ENCODE measurements around the gene COPG1. TPM values are rescaled to one million over a fixed set of nuclear protein-coding genes. Genes with fewer than 3 reads are reported as not detected.
A peak's percentile ranks its signal among the peaks of the same experiment; 100 is the strongest.

The COPG1 gene
- total and polyA plus RNA-seq, 9 of the 15 experiments (the other 6 are each of a cell fraction or from before 2014, with no cell fraction given) = 40.3 to 105 (median 62.4) TPM

DNA sequence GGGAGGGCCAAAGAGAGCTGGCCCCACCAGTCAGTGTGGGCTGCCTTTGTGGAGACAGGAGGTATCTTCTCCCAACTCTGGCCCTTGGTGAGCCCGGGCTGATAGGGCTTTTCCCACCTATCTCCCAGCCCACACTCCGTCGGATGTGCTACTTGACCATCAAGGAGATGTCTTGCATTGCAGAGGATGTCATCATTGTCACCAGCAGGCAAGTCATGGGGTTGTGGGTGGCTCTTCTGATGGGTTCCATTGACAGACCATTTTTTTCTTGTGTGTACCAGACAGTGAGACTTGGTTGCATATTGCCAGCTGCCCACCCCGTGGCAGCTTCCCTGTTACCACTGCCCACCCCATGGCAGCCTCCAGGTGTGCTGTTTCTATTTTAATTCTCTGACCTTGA, 3.3 kb downstream of the COPG1 start:
- H3K4me2 ChIP-seq (ENCODE audit: insufficient read depth, low read length) = no peak overlapping the region
- H3K4me3 ChIP-seq = no peak overlapping the region
- intact Hi-C loops (cut with micrococcal nuclease) = no loop called here
- BruUV-seq (replicated peaks) = no TSS peak
- peaks cover 10 to 12% of the 10 kb centered on the region in 2 experiments; a peak in 3 of 5 replicates for H3K4me1 ChIP-seq (replicated peaks in 1 of 2; ENCODE audit: control insufficient read depth in 2 of 2, insufficient read depth in 2 of 2, low read length in 2 of 2)
- H3K9ac ChIP-seq (ENCODE audit: insufficient read depth in 1 of 2, low read depth in 2 of 2, low read length in 2 of 2) = no peak overlapping the region
- no peaks in the 10 kb centered on the region for H3K27me3 ChIP-seq (ENCODE audit: control insufficient read depth in 2 of 2, insufficient read depth in 2 of 2, low read length in 2 of 2)
- no peak for FAIRE-seq
- no peaks in the 10 kb centered on the region for H3K9me3 ChIP-seq (replicated peaks; ENCODE audit: control insufficient read depth, insufficient read depth, low read depth, low read length)
- peaks cover 59% of the 10 kb centered on the region; the same call in 2 of the 3 replicates for H3K36me3 ChIP-seq (ENCODE audit: control insufficient read depth, insufficient read depth, low read length)
- H3K9me1 ChIP-seq (ENCODE audit: control insufficient read depth, insufficient read depth, low read length) = no peaks in the 10 kb centered on the region
- 65% methylated on average over 2 of the region's 4 CpGs for WGBS (ENCODE audit: insufficient coverage, low coverage, missing lambda C conversion rate)
- ATAC-seq = no peak
- H3K79me2 ChIP-seq (ENCODE audit: control insufficient read depth, insufficient read depth, low read length) = peaks cover 27% of the 10 kb centered on the region
- ChIA-PET POLR2A (interaction anchor here (2.7 kb wide), 1 partner anchor 9 kb away, joined by 9 read pairs; no protein-coding TSS in a partner anchor), CTCF (ENCODE audit: low intra/inter-chr PET ratio) (interaction anchor here (0.6 kb wide), 1 partner anchor 73 kb away, joined by 4 read pairs; no protein-coding TSS in a partner anchor)
- no peak overlapping the region for H3K27ac ChIP-seq (ENCODE audit: extremely low read depth, low read depth, low read length)
- 0 out of 2 replicates have a peak, but pooled peaks cover 3% of the 10 kb centered on the region for H4K20me1 ChIP-seq (replicated peaks; ENCODE audit: control insufficient read depth, insufficient read depth, low read length)
- DNase-seq (ENCODE audit: extremely low read depth in 1 of 4, low spot score in 3 of 4) = no peak
- no peak overlapping the region for H2AFZ ChIP-seq (ENCODE audit: low read depth, low read length)
- in situ Hi-C loops (cut with MboI) = no loop called here
- TF ChIP-seq MBD2 (IDR thresholded peaks at IDR 0.05; ENCODE audit: borderline replicate concordance, low read depth) (no peak), SUPT5H (IDR thresholded peaks at IDR 0.05) (no peak), NUFIP1 (IDR thresholded peaks at IDR 0.05; ENCODE audit: partially characterized antibody) (no peak), ZNF212 (CRISPR knock-in tag; IDR thresholded peaks at IDR 0.05) (no peak), ZNF584 (CRISPR knock-in tag; IDR thresholded peaks at IDR 0.05; ENCODE audit: low read depth) (peak; percentile 76; the same call in 1 of the 2 replicates), SMAD4 (CRISPR knock-in tag; conservative IDR thresholded peaks at IDR 0.05) (peak; percentile 78), DMBX1 (CRISPR knock-in tag; IDR thresholded peaks at IDR 0.05; ENCODE audit: borderline replicate concordance) (peak; percentile 88; the same call in 1 of the 2 replicates), NFE2 (IDR thresholded peaks at IDR 0.05; ENCODE audit: low read depth) (no peak)
- TF ChIP-seq, protein P1, sequence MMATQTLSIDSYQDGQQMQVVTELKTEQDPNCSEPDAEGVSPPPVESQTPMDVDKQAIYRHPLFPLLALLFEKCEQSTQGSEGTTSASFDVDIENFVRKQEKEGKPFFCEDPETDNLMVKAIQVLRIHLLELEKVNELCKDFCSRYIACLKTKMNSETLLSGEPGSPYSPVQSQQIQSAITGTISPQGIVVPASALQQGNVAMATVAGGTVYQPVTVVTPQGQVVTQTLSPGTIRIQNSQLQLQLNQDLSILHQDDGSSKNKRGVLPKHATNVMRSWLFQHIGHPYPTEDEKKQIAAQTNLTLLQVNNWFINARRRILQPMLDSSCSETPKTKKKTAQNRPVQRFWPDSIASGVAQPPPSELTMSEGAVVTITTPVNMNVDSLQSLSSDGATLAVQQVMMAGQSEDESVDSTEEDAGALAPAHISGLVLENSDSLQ (IDR thresholded peaks at IDR 0.05) = no peak
- TF ChIP-seq, protein P2, sequence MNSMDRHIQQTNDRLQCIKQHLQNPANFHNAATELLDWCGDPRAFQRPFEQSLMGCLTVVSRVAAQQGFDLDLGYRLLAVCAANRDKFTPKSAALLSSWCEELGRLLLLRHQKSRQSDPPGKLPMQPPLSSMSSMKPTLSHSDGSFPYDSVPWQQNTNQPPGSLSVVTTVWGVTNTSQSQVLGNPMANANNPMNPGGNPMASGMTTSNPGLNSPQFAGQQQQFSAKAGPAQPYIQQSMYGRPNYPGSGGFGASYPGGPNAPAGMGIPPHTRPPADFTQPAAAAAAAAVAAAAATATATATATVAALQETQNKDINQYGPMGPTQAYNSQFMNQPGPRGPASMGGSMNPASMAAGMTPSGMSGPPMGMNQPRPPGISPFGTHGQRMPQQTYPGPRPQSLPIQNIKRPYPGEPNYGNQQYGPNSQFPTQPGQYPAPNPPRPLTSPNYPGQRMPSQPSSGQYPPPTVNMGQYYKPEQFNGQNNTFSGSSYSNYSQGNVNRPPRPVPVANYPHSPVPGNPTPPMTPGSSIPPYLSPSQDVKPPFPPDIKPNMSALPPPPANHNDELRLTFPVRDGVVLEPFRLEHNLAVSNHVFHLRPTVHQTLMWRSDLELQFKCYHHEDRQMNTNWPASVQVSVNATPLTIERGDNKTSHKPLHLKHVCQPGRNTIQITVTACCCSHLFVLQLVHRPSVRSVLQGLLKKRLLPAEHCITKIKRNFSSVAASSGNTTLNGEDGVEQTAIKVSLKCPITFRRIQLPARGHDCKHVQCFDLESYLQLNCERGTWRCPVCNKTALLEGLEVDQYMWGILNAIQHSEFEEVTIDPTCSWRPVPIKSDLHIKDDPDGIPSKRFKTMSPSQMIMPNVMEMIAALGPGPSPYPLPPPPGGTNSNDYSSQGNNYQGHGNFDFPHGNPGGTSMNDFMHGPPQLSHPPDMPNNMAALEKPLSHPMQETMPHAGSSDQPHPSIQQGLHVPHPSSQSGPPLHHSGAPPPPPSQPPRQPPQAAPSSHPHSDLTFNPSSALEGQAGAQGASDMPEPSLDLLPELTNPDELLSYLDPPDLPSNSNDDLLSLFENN (IDR thresholded peaks at IDR 0.05; ENCODE audit: low read depth in 2 of 2, low read length in 2 of 2) = no peak
- TF ChIP-seq, protein P3, sequence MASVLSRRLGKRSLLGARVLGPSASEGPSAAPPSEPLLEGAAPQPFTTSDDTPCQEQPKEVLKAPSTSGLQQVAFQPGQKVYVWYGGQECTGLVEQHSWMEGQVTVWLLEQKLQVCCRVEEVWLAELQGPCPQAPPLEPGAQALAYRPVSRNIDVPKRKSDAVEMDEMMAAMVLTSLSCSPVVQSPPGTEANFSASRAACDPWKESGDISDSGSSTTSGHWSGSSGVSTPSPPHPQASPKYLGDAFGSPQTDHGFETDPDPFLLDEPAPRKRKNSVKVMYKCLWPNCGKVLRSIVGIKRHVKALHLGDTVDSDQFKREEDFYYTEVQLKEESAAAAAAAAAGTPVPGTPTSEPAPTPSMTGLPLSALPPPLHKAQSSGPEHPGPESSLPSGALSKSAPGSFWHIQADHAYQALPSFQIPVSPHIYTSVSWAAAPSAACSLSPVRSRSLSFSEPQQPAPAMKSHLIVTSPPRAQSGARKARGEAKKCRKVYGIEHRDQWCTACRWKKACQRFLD (CRISPR knock-in tag; IDR thresholded peaks at IDR 0.05) = peak; percentile 44; the same call in 1 of the 2 replicates

Measured in K562 (cell line).